H1 (cell line): ENCODE results near the gene DCTD. TPM values are rescaled to one million over a fixed set of nuclear protein-coding genes. Genes with fewer than 3 reads are reported as not detected.

Experiments
- CTCF ChIA-PET: fragments of 300-600 bp; sonication (Branson Sonifier 250); formaldehyde crosslinking; loops from one replicate; lab custom pipeline; 2021; ENCODE audit not compliant: partially characterized antibody; lab: Charles Lee
- POLR2A ChIA-PET: fragments of 300-600 bp; sonication (Branson Sonifier 250); formaldehyde crosslinking; loops from one replicate; lab custom pipeline; 2021; ENCODE audit warnings: inconsistent platforms; ENCODE audit not compliant: partially characterized antibody; lab: Charles Lee
- DNase-seq, 2 experiments: peaks; one replicate each; pipeline versions ENCODE4 v3.0.0 to v3.0.0-alpha.2; 2010 to 2022; ENCODE audit warnings: low spot score in 2 of 2, low read depth in 1 of 2, mixed read lengths in 1 of 2
- FAIRE-seq: peaks from 2 replicates; lab custom pipeline; 2011; peaks lifted over from hg19 to GRCh38; lab: Jason Lieb, UNC
- H2AFZ ChIP-seq: 2 replicates; pipeline ENCODE4 v1.8.1; 2012; ENCODE audit warnings: low read length, inconsistent platforms
- H2AK5ac ChIP-seq: 2 replicates; pipeline ENCODE4 v1.6.1; 2013; ENCODE audit warnings: low read depth, low read length
- H2BK120ac ChIP-seq: replicated peaks from 2 replicates; pipeline ENCODE3; 2013; ENCODE audit warnings: low read depth, low read length, inconsistent platforms
- H2BK12ac ChIP-seq: 2 replicates; pipeline ENCODE4 v1.6.1; 2013; ENCODE audit warnings: low read depth, low read length
- H2BK15ac ChIP-seq: 2 replicates; pipeline ENCODE4 v1.6.1; 2013; ENCODE audit warnings: low read length
- H2BK20ac ChIP-seq: 2 replicates; pipeline ENCODE4 v1.6.1; 2013; ENCODE audit warnings: low read length
- H2BK5ac ChIP-seq: 2 replicates; pipeline ENCODE4 v1.6.1; 2013; ENCODE audit warnings: low read depth, low read length
- H3K14ac ChIP-seq: 2 replicates; pipeline ENCODE4 v1.6.1; 2013; ENCODE audit warnings: inconsistent platforms; ENCODE audit not compliant: insufficient read length
- H3K18ac ChIP-seq: 2 replicates; pipeline ENCODE4 v1.6.1; 2013; ENCODE audit warnings: low read length; ENCODE audit errors: extremely low read depth
- H3K23ac ChIP-seq: 2 replicates; pipeline ENCODE4 v1.6.1; 2013; ENCODE audit warnings: inconsistent platforms; ENCODE audit not compliant: insufficient read length
- H3K23me2 ChIP-seq: 2 replicates; pipeline ENCODE4 v1.6.1; 2013; ENCODE audit warnings: low read depth, low read length
- H3K27ac ChIP-seq: 2 replicates; pipeline ENCODE4 v1.6.1; 2011; ENCODE audit warnings: low read depth, low read length, inconsistent platforms
- H3K27me3 ChIP-seq, 4 experiments: replicated peaks in 1 of 4; 1 replicate in 1 of 4; 2 replicates in 3 of 4; pipeline versions ENCODE4 v1.6.1 to v1.8.1; 2011 to 2013; ENCODE audit warnings: low read length in 3 of 4, mild to moderate bottlenecking in 3 of 4, inconsistent platforms in 2 of 4, mixed read lengths in 2 of 4, moderate library complexity in 1 of 4; ENCODE audit not compliant: control insufficient read depth in 3 of 4, insufficient read depth in 3 of 4; ENCODE audit errors: extremely low read depth in 1 of 4
- H3K36me3 ChIP-seq, 4 experiments: 2 replicates each; pipeline versions ENCODE4 v1.6.1 to v1.8.1; 2011 to 2013; ENCODE audit warnings: mild to moderate bottlenecking in 4 of 4, low read length in 3 of 4, moderate library complexity in 2 of 4, control low read depth in 1 of 4, inconsistent platforms in 1 of 4; ENCODE audit not compliant: insufficient read depth in 4 of 4, control insufficient read depth in 2 of 4
- H3K4ac ChIP-seq: replicated peaks from 2 replicates; pipeline ENCODE3; 2013; ENCODE audit warnings: low read length, low read depth, mixed read lengths, inconsistent platforms; ENCODE audit not compliant: insufficient read length
- H3K4me1 ChIP-seq, 4 experiments: replicated peaks in 1 of 4; 1 replicate in 1 of 4; 2 replicates in 3 of 4; pipeline versions ENCODE4 v1.6.1 to v1.8.1; 2011 to 2013; ENCODE audit warnings: low read length in 3 of 4, inconsistent platforms in 2 of 4, mixed read lengths in 1 of 4; ENCODE audit not compliant: insufficient read depth in 4 of 4, control insufficient read depth in 3 of 4
- H3K4me2 ChIP-seq, 2 experiments: 2 replicates each; pipeline versions ENCODE4 v1.6.1 to v1.8.1; 2011 to 2013; ENCODE audit warnings: low read depth in 2 of 2, low read length in 2 of 2, control low read depth in 1 of 2, inconsistent platforms in 1 of 2, mild to moderate bottlenecking in 1 of 2; ENCODE audit not compliant: insufficient read depth in 1 of 2
- H3K4me3 ChIP-seq, 4 experiments: fragments of 200-600, 300-600 bp in 1 of 4; sonication (generic), shearing (Covaris generic), sonication (Bioruptor Twin) in 1 of 4; 2 replicates each; pipeline versions ENCODE4 v1.5.1 to v1.8.1; 2011 to 2016; ENCODE audit warnings: low read length in 4 of 4, low read depth in 3 of 4, control low read depth in 2 of 4, inconsistent platforms in 2 of 4, mild to moderate bottlenecking in 2 of 4, mixed read lengths in 1 of 4, moderate library complexity in 1 of 4; ENCODE audit not compliant: insufficient read depth in 2 of 4; ENCODE audit errors: extremely low read depth in 1 of 4
- H3K56ac ChIP-seq: replicated peaks from 2 replicates; pipeline ENCODE3; 2013; ENCODE audit warnings: low read depth, mild to moderate bottlenecking, mixed read lengths, low read length, inconsistent platforms; ENCODE audit not compliant: insufficient read length
- H3K79me1 ChIP-seq: 2 replicates; pipeline ENCODE4 v1.6.1; 2013; ENCODE audit warnings: low read depth, low read length, control low read depth
- H3K79me2 ChIP-seq, 2 experiments: 2 replicates each; pipeline versions ENCODE4 v1.6.1 to v1.8.1; 2012 to 2013; ENCODE audit warnings: low read length in 2 of 2, mild to moderate bottlenecking in 2 of 2, inconsistent platforms in 1 of 2; ENCODE audit not compliant: insufficient read depth in 2 of 2, control insufficient read depth in 1 of 2
- H3K9ac ChIP-seq, 4 experiments: replicated peaks in 1 of 4; 1 replicate in 1 of 4; 2 replicates in 3 of 4; pipeline versions ENCODE4 v1.6.1 to v1.8.1; 2011 to 2013; ENCODE audit warnings: low read depth in 3 of 4, low read length in 3 of 4, control low read depth in 2 of 4, mild to moderate bottlenecking in 2 of 4, moderate library complexity in 2 of 4, inconsistent platforms in 1 of 4; ENCODE audit errors: extremely low read depth in 1 of 4
- H3K9me3 ChIP-seq, 2 experiments: 2 replicates each; pipeline versions ENCODE4 v1.6.1 to v1.8.1; 2012 to 2013; ENCODE audit warnings: mild to moderate bottlenecking in 2 of 2, moderate library complexity in 2 of 2, control low read depth in 1 of 2, inconsistent platforms in 1 of 2, low read depth in 1 of 2, low read length in 1 of 2, mixed read lengths in 1 of 2; ENCODE audit not compliant: insufficient read depth in 2 of 2
- H4K20me1 ChIP-seq, 2 experiments: replicated peaks in 1 of 2; 2 replicates each; pipeline versions ENCODE3 to v1.8.1; 2011 to 2013; ENCODE audit warnings: inconsistent platforms in 2 of 2, low read length in 2 of 2, mild to moderate bottlenecking in 1 of 2; ENCODE audit not compliant: insufficient read depth in 2 of 2, control insufficient read depth in 1 of 2
- H4K5ac ChIP-seq: 2 replicates; pipeline ENCODE4 v1.6.1; 2013; ENCODE audit warnings: low read length, low read depth, mixed read lengths, inconsistent platforms; ENCODE audit not compliant: insufficient read length
- H4K8ac ChIP-seq: 2 replicates; pipeline ENCODE4 v1.8.0; 2013; ENCODE audit warnings: mild to moderate bottlenecking, moderate library complexity, low read length, inconsistent platforms; ENCODE audit not compliant: insufficient read depth; ENCODE audit errors: extremely low read depth
- H4K91ac ChIP-seq: replicated peaks from 2 replicates; pipeline ENCODE3; 2013; ENCODE audit warnings: low read length, mixed read lengths, inconsistent platforms; ENCODE audit not compliant: insufficient read length
- ATF3 ChIP-seq: IDR thresholded peaks from 2 replicates; pipeline ENCODE4 v1.6.1; 2011; ENCODE audit warnings: low read depth, mild to moderate bottlenecking, low read length; ENCODE audit not compliant: insufficient read depth
- BRCA1 ChIP-seq: IDR thresholded peaks from 2 replicates; pipeline ENCODE4 v1.6.1; 2012; ENCODE audit warnings: low read depth, low read length, improper control_type of control experiment
- CEBPB ChIP-seq: IDR thresholded peaks from 2 replicates; pipeline ENCODE4 v1.6.1; 2012; ENCODE audit warnings: low read depth, low read length
- CHD1 ChIP-seq: IDR thresholded peaks from 2 replicates; pipeline ENCODE4 v1.6.1; 2012; ENCODE audit warnings: low read depth, low read length, improper control_type of control experiment
- CHD2 ChIP-seq: IDR thresholded peaks from 2 replicates; pipeline ENCODE4 v1.6.1; 2012; ENCODE audit warnings: low read length, improper control_type of control experiment
- FOSL1 ChIP-seq: IDR thresholded peaks from 2 replicates; pipeline ENCODE4 v1.6.1; 2011; ENCODE audit warnings: mild to moderate bottlenecking, low read depth, low read length, moderate library complexity; ENCODE audit not compliant: insufficient read depth
- JUND ChIP-seq: IDR thresholded peaks from 2 replicates; pipeline ENCODE4 v1.6.1; 2011; ENCODE audit warnings: mild to moderate bottlenecking, improper control_type of control experiment, low read length
- KDM5A ChIP-seq: fragments of 200-600 bp; IDR thresholded peaks from 2 replicates; pipeline ENCODE4 v1.7.1; 2012; ENCODE audit warnings: mild to moderate bottlenecking, low read length, inconsistent platforms, mixed read lengths
- MAFK ChIP-seq: IDR thresholded peaks from 2 replicates; pipeline ENCODE4 v1.6.1; 2012; ENCODE audit warnings: low read depth, mild to moderate bottlenecking, improper control_type of control experiment, low read length
- POU5F1 ChIP-seq: IDR thresholded peaks from 2 replicates; pipeline ENCODE4 v1.6.1; 2011; ENCODE audit warnings: low read depth, mild to moderate bottlenecking, low read length, moderate library complexity
- RFX5 ChIP-seq: IDR thresholded peaks from 2 replicates; pipeline ENCODE4 v1.6.1; 2011; ENCODE audit warnings: low read depth, low read length, improper control_type of control experiment, borderline replicate concordance
- SAP30 ChIP-seq: fragments of 300-600 bp; sonication (generic); IDR thresholded peaks from 2 replicates; pipeline ENCODE4 v1.7.1; 2012; ENCODE audit warnings: low read length, moderate library complexity, mild to moderate bottlenecking, inconsistent platforms; ENCODE audit not compliant: insufficient read depth, insufficient replicate concordance
- TAF1 ChIP-seq: IDR thresholded peaks from 2 replicates; pipeline ENCODE4 v1.6.1; 2011; ENCODE audit warnings: mild to moderate bottlenecking, low read depth, low read length
- TEAD4 ChIP-seq: IDR thresholded peaks from 2 replicates; pipeline ENCODE4 v1.6.1; 2012; ENCODE audit warnings: low read depth, low read length, inconsistent platforms, mixed read lengths
- WGBS, 2 experiments: shearing (Covaris generic) in 1 of 2; methylation state at CpG; one replicate each; pipeline versions ENCODE4 v1.1.6 to v1.1.7; 2013 to 2015; ENCODE audit warnings: low lambda C conversion rate in 2 of 2, mixed read lengths in 2 of 2, inconsistent platforms in 1 of 2, low coverage in 1 of 2, missing lambda C conversion rate in 1 of 2; ENCODE audit not compliant: insufficient replicate concordance in 2 of 2, insufficient coverage in 1 of 2, insufficient read length in 1 of 2; ENCODE audit errors: extremely low coverage in 1 of 2, missing lambda C conversion rate in 1 of 2; 5-methylcytosine and 5-hydroxymethylcytosine counted together
- polyA plus RNA-seq, 7 experiments: library from polyadenylated mRNA; depleted of rRNA in 3 of 7; stranded (reverse) in 5 of 7; unstranded in 2 of 7; fragments of >200 nt in 5 of 7; fragments of 200-250 nt in 2 of 7; gene quantifications; 1 replicate in 5 of 7; 2 replicates in 1 of 7; 4 replicates in 1 of 7; pipeline versions ENCODE4 v1.2.1 to v1.2.3, GENCODE V29; 2011 to 2013; ENCODE audit warnings: missing spikeins in 2 of 7, mixed read lengths in 2 of 7
- total RNA-seq: library from RNA; stranded (reverse); fragmentation: NEBNext Ultra II Directional; extraction: Animal tissue kit (Norgen Biotek cat#: 25700); gene quantifications from 2 replicates; pipeline ENCODE4 v1.2.1, GENCODE V29; 2021
- TF ChIP-seq, protein P1 (sequence below): IDR thresholded peaks from 2 replicates; pipeline ENCODE4 v1.6.1; 2012; ENCODE audit warnings: inconsistent platforms

Gene DCTD
- total and polyA plus RNA-seq, 2 of the 8 experiments (the other 6 are each of a cell fraction or from before 2014, with no cell fraction given): 60.2 to 69.5 TPM

DNA sequence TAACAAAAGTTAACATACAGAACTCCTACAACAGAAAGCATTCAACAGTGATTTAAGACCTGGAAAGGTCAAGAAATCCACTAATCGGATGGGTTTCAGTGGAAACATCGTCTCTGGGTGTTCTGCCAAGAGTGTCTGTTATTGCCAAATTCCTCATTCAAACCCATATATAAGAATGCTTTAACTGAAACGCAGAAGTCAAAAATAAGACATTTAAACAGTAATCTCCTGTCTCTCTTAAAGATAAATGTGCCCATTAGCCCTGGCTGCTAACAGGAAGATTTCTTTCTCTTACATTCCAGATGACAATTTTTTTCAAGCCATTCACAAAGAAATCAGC is 31.5 kb downstream of the DCTD start:
- Histone ChIP-seq H3K9ac (no peak overlapping the region), H4K91ac (no peak overlapping the region), H3K27me3 (no peaks in the 10 kb centered on the region), H2AK5ac (no peak overlapping the region), H4K8ac (no peak overlapping the region), H2BK120ac (no peak overlapping the region), H2BK12ac (no peak overlapping the region), H3K14ac (no peak overlapping the region), H2BK20ac (no peak overlapping the region), H3K23ac (no peak overlapping the region), H3K23me2 (no peaks in the 10 kb centered on the region), H2AFZ (no peak overlapping the region), H4K5ac (no peak overlapping the region), H4K20me1 (no peaks in the 10 kb centered on the region), H3K4me1 (peaks cover 0 to under 1% (median 0%) of the 10 kb centered on the region in 4 experiments; a peak in 1 of 7 replicates), H2BK5ac (no peak overlapping the region), H3K79me2 (no peaks in the 10 kb centered on the region), H3K4me2 (no peak overlapping the region), H3K4me3 (no peak overlapping the region), H3K4ac (no peak overlapping the region), H3K18ac (no peak overlapping the region), H3K79me1 (no peaks in the 10 kb centered on the region), H3K36me3 (peaks cover 4 to 36% (median 11%) of the 10 kb centered on the region in 4 experiments; a peak in 7 of 8 replicates), H2BK15ac (no peak overlapping the region), H3K56ac (no peak overlapping the region), H3K27ac (no peak overlapping the region), H3K9me3 (peaks cover 6% of the 10 kb centered on the region in 2 experiments; a peak in 1 of 4 replicates)
- no peak for DNase-seq
- WGBS, 2 experiments: 88% methylated on average over 3 of the region's 3 CpGs; no CpG with 5 or more reads in 1 of the 2 experiments
- FAIRE-seq: no peak
- ChIA-PET POLR2A (no interaction called here), CTCF (no interaction called here)
- TF ChIP-seq FOSL1 (no peak), CHD2 (no peak), SAP30 (no peak), TEAD4 (no peak), CHD1 (no peak), RFX5 (no peak), ATF3 (no peak), TAF1 (no peak), MAFK (no peak), POU5F1 (no peak), BRCA1 (no peak), CEBPB (no peak), KDM5A (no peak), JUND (no peak)
- TF ChIP-seq, protein P1, sequence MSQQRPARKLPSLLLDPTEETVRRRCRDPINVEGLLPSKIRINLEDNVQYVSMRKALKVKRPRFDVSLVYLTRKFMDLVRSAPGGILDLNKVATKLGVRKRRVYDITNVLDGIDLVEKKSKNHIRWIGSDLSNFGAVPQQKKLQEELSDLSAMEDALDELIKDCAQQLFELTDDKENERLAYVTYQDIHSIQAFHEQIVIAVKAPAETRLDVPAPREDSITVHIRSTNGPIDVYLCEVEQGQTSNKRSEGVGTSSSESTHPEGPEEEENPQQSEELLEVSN: no peak
